ENCODE results near the gene TAB2. TPM values are rescaled to one million over a fixed set of nuclear protein-coding genes. Genes with fewer than 3 reads are reported as not detected.
"Not testable (repeated sequence)": the region's sequence is repeated elsewhere in the genome, so short reads cannot be mapped to it uniquely, and the experiment has no call there.

TAB2 gene
- total RNA-seq, 2 experiments from 2014 or later: 126 to 154 TPM

DNA sequence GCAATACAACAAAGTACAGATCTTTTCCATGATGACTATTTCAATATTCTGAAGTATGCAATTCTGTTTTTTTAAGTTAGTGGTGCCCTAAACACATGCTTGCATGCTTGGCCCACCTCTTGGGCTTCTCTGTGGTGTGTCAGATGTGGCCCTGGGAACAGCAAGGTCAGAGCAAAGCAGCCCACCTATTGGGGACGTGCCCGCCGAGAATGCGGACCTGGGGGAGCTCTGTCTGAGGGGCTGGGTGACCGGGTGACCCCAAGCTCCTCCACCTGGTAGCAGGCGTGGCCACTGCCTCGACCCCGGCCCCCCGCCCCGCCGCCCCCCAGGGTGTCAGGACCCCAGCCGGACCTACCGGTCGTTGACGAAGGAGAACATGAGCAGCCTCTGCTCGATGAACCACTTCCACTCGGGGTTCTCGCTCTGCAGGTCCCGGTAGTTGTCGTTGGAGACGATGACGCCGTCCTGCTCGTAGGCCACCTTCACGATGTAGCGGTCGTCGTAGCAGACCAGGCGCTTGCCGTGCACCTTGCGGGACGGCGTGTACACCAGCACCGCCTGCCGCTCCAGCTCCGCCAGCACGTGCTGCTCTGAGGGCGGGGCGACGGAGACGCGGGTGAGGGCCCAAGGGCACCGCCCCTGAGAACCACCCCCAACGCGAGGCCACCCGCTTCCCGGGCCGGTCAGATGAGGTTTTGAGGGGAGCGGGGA is 139.0 kb downstream of the TAB2 start:
- peaks cover 12% of the 10 kb centered on the region for H3K36me3 Mint-ChIP-seq (ENCODE audit: low read depth)
- H3K27me3 Mint-ChIP-seq: no peaks in the 10 kb centered on the region
- ChIA-PET CTCF (no interaction called here), POLR2A (no interaction called here)
- H3K9me3 Mint-ChIP-seq: no peaks in the 10 kb centered on the region
- no peak overlapping the region for H3K27ac Mint-ChIP-seq
- H3K4me1 Mint-ChIP-seq: peaks cover 3% of the 10 kb centered on the region
- no peak overlapping the region for H3K4me3 Mint-ChIP-seq
- no peak for DNase-seq

GRCh38 chr6:149457316-149457884 is 139.9 kb downstream of the TAB2 start:
- Mint-ChIP-seq H3K9me3 (no peaks in the 10 kb centered on the region), H3K4me1 (no peaks in the 10 kb centered on the region), H3K36me3 (ENCODE audit: low read depth) (peaks cover 14% of the 10 kb centered on the region), H3K27ac (peak overlapping the region; percentile 31), H3K27me3 (no peaks in the 10 kb centered on the region), H3K4me3 (no peak overlapping the region)
- no peak for DNase-seq
- ChIA-PET POLR2A (no interaction called here), CTCF (interaction anchor here (1.0 to 1.3 kb wide), 2 partner anchors 14 to 429 kb away, joined by 3 read pairs; no protein-coding TSS in a partner anchor)

- Mint-ChIP-seq H3K4me1 (no peaks in the 10 kb centered on the region), H3K9me3 (no peaks in the 10 kb centered on the region), H3K4me3 (no peak overlapping the region), H3K36me3 (ENCODE audit: low read depth) (peaks cover 19% of the 10 kb centered on the region), H3K27ac (no peak overlapping the region), H3K27me3 (no peaks in the 10 kb centered on the region)
- DNase-seq: no peak
- ChIA-PET POLR2A (interaction anchor here (0.6 kb wide), 1 partner anchor 39 kb away, joined by 3 read pairs; no protein-coding TSS in a partner anchor), CTCF (interaction anchor here (1.0 to 1.3 kb wide), 3 partner anchors 15 to 430 kb away, joined by 3 read pairs; no protein-coding TSS in a partner anchor)
Observed at GRCh38 chr6:149458196-149458595, 140.7 kb downstream of the TAB2 start.

DNA sequence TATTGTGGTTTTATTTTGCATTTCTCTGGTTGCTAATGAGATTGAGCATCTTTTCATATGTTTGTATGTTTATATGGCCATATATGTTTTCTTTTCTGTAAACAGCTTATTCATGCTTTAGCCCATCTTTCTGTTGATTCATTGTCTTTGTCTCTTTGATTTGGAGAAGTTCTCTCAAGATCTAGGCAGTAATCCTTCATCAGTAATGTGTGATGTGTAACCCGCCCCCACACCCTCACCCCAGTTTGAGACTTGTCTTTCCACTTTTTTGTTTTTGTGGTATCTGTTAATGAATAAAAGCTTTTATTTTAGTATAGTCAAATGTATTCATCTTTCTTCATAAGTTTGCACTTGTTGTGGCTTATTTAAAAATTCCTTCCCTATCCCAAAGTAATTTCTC is 141.3 kb downstream of the TAB2 start:
- no peak for DNase-seq
- Mint-ChIP-seq H3K36me3 (ENCODE audit: low read depth) (peaks cover 19% of the 10 kb centered on the region), H3K27ac (no peak overlapping the region), H3K27me3 (no peaks in the 10 kb centered on the region), H3K4me1 (peaks cover 2% of the 10 kb centered on the region), H3K4me3 (no peak overlapping the region), H3K9me3 (no peaks in the 10 kb centered on the region)
- POLR2A ChIA-PET: no interaction called here
- CTCF ChIA-PET: interaction anchor here (1.0 kb wide), 2 partner anchors 15 to 430 kb away, joined by 3 read pairs; no protein-coding TSS in a partner anchor

DNA sequence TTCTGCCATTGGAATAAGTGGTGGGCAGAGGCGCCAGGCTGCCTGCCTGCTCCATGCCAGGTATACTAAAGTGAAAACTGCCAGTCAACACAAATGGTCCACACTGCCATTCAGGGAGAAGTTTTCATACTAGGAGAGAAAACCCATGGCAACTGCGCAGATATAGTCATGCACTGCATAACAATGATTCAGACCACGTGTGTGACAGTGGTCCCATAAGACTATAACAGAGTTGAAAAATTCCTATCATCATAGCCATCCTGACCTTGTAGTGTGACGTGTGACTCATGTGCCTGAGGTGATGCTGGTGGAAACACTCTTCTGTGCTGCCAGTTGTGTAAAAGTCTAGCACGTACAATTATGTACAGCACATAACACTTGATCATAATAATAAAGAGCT is 142.2 kb downstream of the TAB2 start:
- H3K27ac Mint-ChIP-seq: no peak overlapping the region
- peaks cover 5% of the 10 kb centered on the region for H3K4me1 Mint-ChIP-seq
- no peak for DNase-seq
- no peak overlapping the region for H3K4me3 Mint-ChIP-seq
- H3K36me3 Mint-ChIP-seq (ENCODE audit: low read depth): peaks cover 19% of the 10 kb centered on the region
- POLR2A ChIA-PET: no interaction called here
- no peaks in the 10 kb centered on the region for H3K9me3 Mint-ChIP-seq
- H3K27me3 Mint-ChIP-seq: no peaks in the 10 kb centered on the region
- CTCF ChIA-PET: interaction anchor here (2.0 kb wide), 1 partner anchor 10 kb away, joined by 4 read pairs; no protein-coding TSS in a partner anchor

GRCh38 chr6:149460249-149460648 is 142.7 kb downstream of the TAB2 start:
- H3K27me3 Mint-ChIP-seq, POLR2A ChIA-PET, H3K4me1 Mint-ChIP-seq, DNase-seq, H3K27ac Mint-ChIP-seq, H3K9me3 Mint-ChIP-seq, H3K4me3 Mint-ChIP-seq: not testable (repeated sequence)
- H3K36me3 Mint-ChIP-seq (ENCODE audit: low read depth): peaks cover 19% of the 10 kb centered on the region
- CTCF ChIA-PET: interaction anchor here (2.0 kb wide), 1 partner anchor 10 kb away, joined by 4 read pairs; no protein-coding TSS in a partner anchor

Other genes starting within 250 kb of the TAB2 start
- gene SUMO4, start 82.5 kb downstream of the TAB2 start, total RNA-seq: 10 to 100 TPM in 1 of 2 experiments, 1 to 10 TPM in 1; 7.9 to 10.2 TPM
- gene ZC3H12D, start 167.3 kb downstream of the TAB2 start, total RNA-seq: 10 to 100 TPM; 10.7 to 16.5 TPM
- gene PPIL4, start 228.3 kb downstream of the TAB2 start, total RNA-seq: 10 to 100 TPM; 17.6 to 20.1 TPM
- 10 to 100 TPM; 18.7 to 21.1 TPM for gene GINM1, start 248.7 kb downstream of the TAB2 start, total RNA-seq

All from activated CD4-positive, alpha-beta T cell treated with anti-CD3 and anti-CD28 coated beads, Interleukin-2, amount 10 ng/mL, durations not matched to agents 7 days and 5 days (primary cell).